BJ (cell line): ENCODE results near the gene RANBP17. TPM values are rescaled to one million over a fixed set of nuclear protein-coding genes. Genes with fewer than 3 reads are reported as not detected.

Experiments
- polyA plus RNA-seq: library from polyadenylated mRNA; depleted of rRNA; stranded (reverse); fragments of >200 nt; gene quantifications from 2 replicates; pipeline ENCODE4 v1.2.3, GENCODE V29; 2011; rRNA removed
- small RNA-seq: library from RNA; depleted of rRNA; stranded (forward); fragments of <200 nt; gene quantifications from one replicate; pipeline ENCODE3, GENCODE V24; 2012; ENCODE audit warnings: low replicate concordance, low read depth; ENCODE audit not compliant: insufficient read length

The RANBP17 gene
- polyA plus RNA-seq, 1 experiment, result 10.5 TPM

Small RNA genes lying within 50 kb of the gene (small RNA-seq; reads per million reads assigned to genes)
- gene AC091980.1, result not detected

Other genes starting within 250 kb of the RANBP17 start
- not detected in 2 replicates for gene GABRP, start 78.3 kb upstream of the RANBP17 start, polyA plus RNA-seq